ENCODE data around the gene MGST1. TPM values are rescaled to one million over a fixed set of nuclear protein-coding genes. Genes with fewer than 3 reads are reported as not detected.

Gene MGST1
- total RNA-seq, 4 donors from 2014 or later: 61.2 to 301 (median 108) TPM

DNA sequence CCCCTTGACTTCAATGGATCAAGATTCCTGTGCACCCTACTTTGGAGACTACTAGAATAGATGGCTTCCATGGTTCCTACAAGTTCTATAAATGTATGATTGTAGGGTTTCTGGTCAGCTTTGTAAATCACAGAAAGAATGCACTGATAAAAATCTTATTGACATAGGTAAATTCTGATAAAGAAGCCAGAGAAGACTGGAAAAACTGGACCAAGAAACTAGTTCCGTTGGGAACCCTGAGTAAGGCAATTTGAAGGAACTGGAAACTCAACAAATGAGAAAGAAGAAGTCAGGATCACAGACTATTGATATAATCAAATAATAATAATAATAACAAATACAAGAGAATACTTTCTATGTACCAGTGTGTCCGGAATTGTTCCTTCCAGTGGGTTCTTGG is 15.4 kb upstream of the MGST1 start:
- H3K4me1 ChIP-seq: no peaks in the 10 kb centered on the region
- no peak for DNase-seq (ENCODE audit: low spot score in 2 of 2)
- no peak overlapping the region for H3K4me3 ChIP-seq
- no peak for TF ChIP-seq POLR2A (IDR thresholded peaks at IDR 0.05)
- TF ChIP-seq, protein P1, sequence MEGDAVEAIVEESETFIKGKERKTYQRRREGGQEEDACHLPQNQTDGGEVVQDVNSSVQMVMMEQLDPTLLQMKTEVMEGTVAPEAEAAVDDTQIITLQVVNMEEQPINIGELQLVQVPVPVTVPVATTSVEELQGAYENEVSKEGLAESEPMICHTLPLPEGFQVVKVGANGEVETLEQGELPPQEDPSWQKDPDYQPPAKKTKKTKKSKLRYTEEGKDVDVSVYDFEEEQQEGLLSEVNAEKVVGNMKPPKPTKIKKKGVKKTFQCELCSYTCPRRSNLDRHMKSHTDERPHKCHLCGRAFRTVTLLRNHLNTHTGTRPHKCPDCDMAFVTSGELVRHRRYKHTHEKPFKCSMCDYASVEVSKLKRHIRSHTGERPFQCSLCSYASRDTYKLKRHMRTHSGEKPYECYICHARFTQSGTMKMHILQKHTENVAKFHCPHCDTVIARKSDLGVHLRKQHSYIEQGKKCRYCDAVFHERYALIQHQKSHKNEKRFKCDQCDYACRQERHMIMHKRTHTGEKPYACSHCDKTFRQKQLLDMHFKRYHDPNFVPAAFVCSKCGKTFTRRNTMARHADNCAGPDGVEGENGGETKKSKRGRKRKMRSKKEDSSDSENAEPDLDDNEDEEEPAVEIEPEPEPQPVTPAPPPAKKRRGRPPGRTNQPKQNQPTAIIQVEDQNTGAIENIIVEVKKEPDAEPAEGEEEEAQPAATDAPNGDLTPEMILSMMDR (IDR thresholded peaks at IDR 0.05): no peak
- no peak for TF ChIP-seq EP300 (IDR thresholded peaks at IDR 0.05)
- H3K36me3 ChIP-seq: no peaks in the 10 kb centered on the region
- H3K27ac ChIP-seq: no peak overlapping the region
- WGBS, 2 donors: 88 to 89% methylated on average over 2 of the region's 2 CpGs
- H3K27me3 ChIP-seq: no peaks in the 10 kb centered on the region
- peaks cover 0 to 11% (median 0%) of the 10 kb centered on the region in 4 donors for H3K9me3 ChIP-seq

DNA sequence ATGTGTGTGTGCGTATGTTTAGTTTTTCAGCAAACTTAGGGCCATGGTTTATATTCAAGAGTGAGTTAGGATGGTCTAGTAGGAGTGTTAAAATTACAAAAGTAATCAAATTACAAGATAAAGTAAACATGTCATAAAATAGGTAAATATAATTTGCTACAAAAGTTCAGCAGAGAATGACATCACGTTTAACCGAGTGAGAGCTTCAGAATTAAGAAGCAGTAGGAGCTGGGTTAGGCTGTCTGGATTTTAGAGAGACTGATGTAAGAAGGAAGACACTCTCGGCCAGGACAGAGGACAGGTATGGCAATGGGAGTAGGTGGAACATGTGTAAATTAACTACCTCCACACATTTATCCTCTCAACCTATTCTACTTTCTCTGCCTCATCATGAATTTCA is 11.6 kb upstream of the MGST1 start:
- no peak for DNase-seq (ENCODE audit: low spot score in 2 of 2)
- Histone ChIP-seq H3K9me3 (no peaks in the 10 kb centered on the region), H3K4me1 (no peaks in the 10 kb centered on the region), H3K36me3 (no peaks in the 10 kb centered on the region), H3K27ac (no peak overlapping the region), H3K4me3 (no peak overlapping the region), H3K27me3 (no peaks in the 10 kb centered on the region)
- no peak for TF ChIP-seq EP300 (IDR thresholded peaks at IDR 0.05)
- TF ChIP-seq, protein P1 (IDR thresholded peaks at IDR 0.05): no peak
- TF ChIP-seq POLR2A (IDR thresholded peaks at IDR 0.05): no peak
- WGBS, 2 donors: 85 to 86% methylated on average over 4 of the region's 4 CpGs

DNA sequence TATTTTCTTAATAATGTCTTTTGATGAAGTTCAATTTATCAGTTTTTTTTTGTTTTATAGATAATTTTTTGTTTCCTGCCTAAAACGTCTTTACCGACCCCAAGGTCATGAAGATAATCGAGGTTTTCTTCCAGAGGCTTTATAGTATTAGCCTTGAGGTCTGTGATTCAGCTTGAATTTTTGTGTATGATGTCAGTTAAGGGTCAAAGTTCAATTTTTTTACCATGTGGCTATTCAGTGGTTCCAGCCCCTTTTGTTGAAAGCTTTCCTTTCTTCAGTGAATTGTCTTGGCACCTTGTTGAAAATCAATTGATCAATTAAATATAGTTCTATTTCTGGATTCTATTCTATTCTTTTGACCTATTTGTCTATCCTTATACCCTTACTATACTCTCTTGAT is 3.2 kb upstream of the MGST1 start:
- 36% methylated on average over 3 of the region's 3 CpGs for WGBS, 2 donors

DNA sequence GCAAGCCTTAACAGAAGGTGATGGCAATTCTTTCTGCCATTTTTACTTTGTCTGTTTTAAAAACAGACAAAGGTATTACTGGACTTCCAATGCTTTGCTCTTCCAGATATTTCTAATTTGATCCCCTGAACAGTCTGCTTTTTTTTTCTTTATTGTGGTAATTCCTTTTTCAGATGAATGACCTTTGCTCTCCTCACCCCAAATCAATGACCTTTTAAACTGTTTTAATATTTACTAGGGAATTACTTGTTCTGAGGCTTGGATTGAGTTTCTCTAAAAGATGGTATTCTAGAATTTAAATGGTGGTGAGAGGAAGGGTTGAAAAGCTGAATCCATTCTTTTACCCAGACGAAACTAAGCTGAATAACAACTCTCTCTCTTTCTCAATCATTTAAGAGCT is 2.3 kb upstream of the MGST1 start:
- WGBS, 2 donors: 76 to 85% methylated on average over 1 of the region's 1 CpG
- TF ChIP-seq, protein P1 (IDR thresholded peaks at IDR 0.05): no peak
- no peak for TF ChIP-seq EP300 (IDR thresholded peaks at IDR 0.05)
- TF ChIP-seq POLR2A (IDR thresholded peaks at IDR 0.05): no peak
- peaks cover 0 to 10% (median 0%) of the 10 kb centered on the region in 4 donors for H3K4me1 ChIP-seq
- DNase-seq (ENCODE audit: low spot score in 2 of 2): no peak
- no peaks in the 10 kb centered on the region for H3K27me3 ChIP-seq
- H3K36me3 ChIP-seq: no peaks in the 10 kb centered on the region
- H3K4me3 ChIP-seq: no peak overlapping the region
- no peaks in the 10 kb centered on the region for H3K9me3 ChIP-seq
- H3K27ac ChIP-seq: no peak overlapping the region

More for the DNA sequence above, 3.2 kb upstream of the MGST1 start:
- Histone ChIP-seq H3K27ac (no peak overlapping the region), H3K36me3 (no peaks in the 10 kb centered on the region), H3K9me3 (no peaks in the 10 kb centered on the region), H3K4me3 (no peak overlapping the region), H3K27me3 (no peaks in the 10 kb centered on the region), H3K4me1 (peaks cover 0 to 9% (median 0%) of the 10 kb centered on the region in 4 donors)
- no peak for DNase-seq (ENCODE audit: low spot score in 2 of 2)
- no peak for TF ChIP-seq EP300 (IDR thresholded peaks at IDR 0.05)
- TF ChIP-seq, protein P1 (IDR thresholded peaks at IDR 0.05): no peak
- no peak for TF ChIP-seq POLR2A (IDR thresholded peaks at IDR 0.05)

DNA sequence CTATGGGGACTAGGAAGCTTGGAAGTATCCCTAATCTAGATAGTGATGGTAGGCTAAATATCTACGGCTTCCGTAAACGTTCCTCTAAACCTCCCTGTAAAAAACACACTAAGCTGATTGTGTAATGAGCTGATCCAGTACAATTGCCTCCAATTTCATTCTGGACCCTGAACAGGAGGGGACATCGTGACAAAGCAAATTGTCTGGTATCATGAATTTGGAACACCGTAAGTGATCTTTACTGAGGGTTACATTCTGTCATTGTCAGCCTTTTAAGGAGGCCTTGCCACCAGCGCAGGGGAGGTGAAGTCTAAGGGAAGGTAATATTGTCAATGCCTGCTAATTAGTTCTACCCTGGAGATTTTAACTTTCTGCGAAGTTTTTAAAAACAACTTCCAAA is 487 bp upstream of the MGST1 start:
- WGBS, 2 donors: 62 to 64% methylated on average over 7 of the region's 7 CpGs
- H3K9me3 ChIP-seq: no peaks in the 10 kb centered on the region
- no peaks in the 10 kb centered on the region for H3K36me3 ChIP-seq
- DNase-seq (ENCODE audit: low spot score in 2 of 2): no peak
- peak overlapping the region; percentile 26 to 50 (median 38) for H3K4me3 ChIP-seq
- peaks cover 0 to 13% (median 0%) of the 10 kb centered on the region in 4 donors for H3K4me1 ChIP-seq
- no peaks in the 10 kb centered on the region for H3K27me3 ChIP-seq
- peak overlapping the region; percentile 25 to 73 (median 50) for H3K27ac ChIP-seq
- TF ChIP-seq POLR2A (IDR thresholded peaks at IDR 0.05) (no peak), EP300 (IDR thresholded peaks at IDR 0.05) (no peak)
- TF ChIP-seq, protein P1 (IDR thresholded peaks at IDR 0.05): no peak

Data from tibial nerve (tissue), 4 donors.